HG02885 (cell line): ENCODE measurements around the gene GAA.

Source experiments
- ATAC-seq: cut with Tn5 transposase; IDR thresholded peaks from one replicate; pipeline ENCODE4 v1.9.1; 2021; ENCODE audit warnings: mild to moderate bottlenecking; ENCODE audit not compliant: unreplicated experiment, poor library complexity

The GAA gene

DNA sequence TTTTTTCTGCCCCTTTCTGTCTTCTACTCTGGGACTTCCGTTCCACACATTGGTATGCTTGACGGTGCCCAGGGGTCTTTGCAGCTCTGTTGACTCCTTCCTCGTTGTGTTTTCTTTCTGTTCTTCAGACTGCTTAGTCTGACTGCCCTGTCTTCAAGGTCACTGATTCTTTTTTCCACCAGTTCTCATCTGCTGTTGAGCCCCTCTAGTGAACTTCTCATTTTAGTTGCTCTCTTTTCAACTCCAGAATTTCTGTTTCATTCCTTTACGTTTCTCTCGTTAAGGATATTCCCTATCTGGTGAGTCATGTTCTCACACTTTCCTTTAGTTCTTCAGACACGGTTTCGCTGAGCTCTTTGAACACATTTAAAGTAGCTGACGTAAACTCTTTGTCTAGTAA, 13.8 kb downstream of the GAA start:
- no peak for ATAC-seq

DNA sequence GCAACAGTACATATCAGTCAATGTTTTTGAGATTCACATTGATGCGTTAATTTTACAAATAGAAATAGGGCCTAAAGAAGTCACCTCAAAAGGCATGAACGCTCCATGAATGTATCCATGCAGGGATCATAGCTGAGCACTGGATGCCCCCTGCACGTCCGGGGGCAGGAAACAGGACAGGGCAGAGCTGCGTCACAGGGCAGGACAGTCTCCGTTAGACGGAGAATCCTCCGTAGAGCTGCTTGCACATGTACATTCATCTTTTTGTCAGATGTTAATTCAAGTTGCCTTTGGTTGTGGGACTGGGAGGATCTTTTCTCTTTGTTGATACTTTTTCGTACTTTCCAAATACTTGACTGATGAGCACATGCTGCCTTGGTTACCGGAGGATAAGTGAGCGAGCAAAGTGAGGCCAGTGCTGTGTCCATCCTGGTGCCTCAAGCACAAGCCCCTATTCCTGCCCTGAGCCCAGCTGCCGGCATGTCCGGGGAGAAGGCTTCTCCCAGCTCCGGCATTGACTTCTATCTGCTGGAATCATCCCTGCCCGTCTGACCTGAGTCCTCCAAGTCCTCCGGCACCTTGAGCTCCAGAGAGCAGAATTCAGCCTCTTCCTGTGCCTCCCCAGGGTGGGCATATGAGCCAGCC, 15.0 kb downstream of the GAA start:
- ATAC-seq, result no peak

- no peak for ATAC-seq
Observed at GRCh38 chr17:80116921-80117380, 15.6 kb downstream of the GAA start.

GRCh38 chr17:80117491-80118401, 16.4 kb downstream of the GAA start:
- ATAC-seq, result no peak

- ATAC-seq, result no peak
Observed at GRCh38 chr17:80118601-80119270, 17.4 kb downstream of the GAA start.

GRCh38 chr17:80119271-80119791, 17.9 kb downstream of the GAA start:
- ATAC-seq, result no peak

DNA sequence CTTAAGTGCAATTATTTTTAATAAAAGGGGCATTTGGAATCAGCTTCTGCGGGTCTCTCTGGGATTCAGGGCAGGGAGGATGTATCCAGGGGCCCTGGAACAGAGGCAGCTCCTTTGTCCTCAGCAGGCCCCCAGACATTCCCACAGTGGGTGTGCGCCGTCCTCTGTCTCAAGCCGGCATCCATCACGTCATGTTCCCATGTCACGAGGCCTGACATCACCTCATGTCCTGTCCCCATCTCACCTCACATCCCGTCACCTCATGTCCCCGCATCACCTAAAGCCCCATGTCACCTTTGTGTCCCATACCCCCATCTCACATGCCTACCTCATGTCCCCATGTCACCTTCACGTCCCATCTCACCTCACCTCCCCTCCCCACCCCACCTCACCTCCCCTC, 18.5 kb downstream of the GAA start:
- no peak for ATAC-seq

DNA sequence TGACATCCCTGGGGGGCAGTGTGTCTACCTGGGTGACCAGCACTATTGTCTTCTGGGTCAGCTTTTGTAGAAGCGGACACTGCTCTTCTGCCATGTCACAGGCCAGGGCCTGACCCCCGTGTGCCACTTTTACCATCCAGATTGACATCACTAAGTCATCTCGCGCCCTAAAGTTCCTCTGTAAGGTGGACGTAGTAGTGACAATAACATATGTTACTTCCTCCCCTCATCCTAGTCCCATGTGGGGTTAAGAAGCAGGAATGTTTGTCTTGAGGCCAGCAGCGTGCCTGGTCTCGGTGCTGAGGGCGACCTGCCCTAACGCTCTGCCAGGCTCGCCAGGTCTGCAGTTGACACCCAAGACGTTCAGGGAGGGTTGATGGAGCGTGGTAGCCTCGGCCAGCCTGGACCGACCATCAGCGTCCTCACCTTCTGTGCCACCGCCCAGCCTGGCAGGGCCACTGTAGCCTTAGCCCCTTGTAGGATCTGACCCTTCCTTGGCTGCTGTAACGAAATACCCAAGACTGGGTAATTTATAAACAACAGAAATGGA, 20.7 kb downstream of the GAA start:
- ATAC-seq, result no peak

DNA sequence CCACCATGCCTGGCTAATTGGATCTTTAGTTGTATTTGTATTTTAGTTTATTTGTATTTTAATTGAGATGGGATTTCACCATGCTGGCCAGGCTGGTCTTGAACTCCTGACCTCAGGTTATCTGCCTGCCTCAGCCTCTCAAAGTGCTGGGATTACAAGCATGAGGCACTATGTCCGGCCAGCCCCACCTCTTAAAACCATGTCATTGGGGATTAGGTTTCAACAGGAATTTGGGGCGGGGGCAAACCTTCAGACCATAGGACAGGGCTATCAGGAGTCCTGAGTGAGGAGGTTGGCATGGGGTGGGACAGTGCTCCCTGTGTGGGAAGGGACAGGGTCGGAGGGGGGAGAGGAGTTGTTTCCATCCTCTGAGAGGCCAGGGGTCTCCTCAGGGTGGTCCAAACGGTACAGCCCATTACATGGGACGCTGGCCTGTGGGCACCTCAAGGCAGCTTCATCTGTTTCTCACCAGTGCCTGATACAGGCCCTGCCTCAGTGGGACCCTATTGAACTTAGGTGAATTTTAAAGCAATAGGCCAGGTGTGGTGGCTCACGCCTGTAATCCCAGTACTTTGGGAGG, 21.6 kb downstream of the GAA start:
- no peak for ATAC-seq

- no peak for ATAC-seq
Observed at GRCh38 chr17:80123791-80124190, 22.4 kb downstream of the GAA start.

- no peak for ATAC-seq
Observed at GRCh38 chr17:80124351-80124981, 23.1 kb downstream of the GAA start.

- no peak for ATAC-seq
Observed at GRCh38 chr17:80125656-80126448, 24.5 kb downstream of the GAA start.

- ATAC-seq, result no peak
Observed at GRCh38 chr17:80126449-80126715, 25.0 kb downstream of the GAA start.

GRCh38 chr17:80129006-80129565, 27.7 kb downstream of the GAA start:
- no peak for ATAC-seq

DNA sequence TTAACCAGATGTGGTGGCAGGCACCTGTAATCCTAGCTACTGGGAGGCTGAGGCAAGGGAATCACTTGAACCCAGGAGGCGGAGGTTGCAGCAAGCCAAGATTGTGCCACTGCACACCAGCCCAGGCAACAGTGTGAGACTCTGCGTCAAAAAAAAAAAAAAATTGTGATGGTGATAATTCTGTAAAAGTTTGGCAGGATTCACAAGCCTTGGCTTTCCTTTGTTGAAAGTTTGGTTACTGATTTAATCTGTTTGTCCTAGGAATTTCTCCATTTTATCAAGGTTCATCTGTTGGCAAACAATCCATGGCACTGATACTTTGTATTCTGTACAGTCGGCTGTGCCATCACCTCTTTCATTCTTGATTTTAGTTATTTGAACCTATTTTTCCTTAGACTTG, 29.6 kb downstream of the GAA start:
- no peak for ATAC-seq

- ATAC-seq, result no peak
Observed at GRCh38 chr17:80132906-80133625, 31.7 kb downstream of the GAA start.

- no peak for ATAC-seq
Observed at GRCh38 chr17:80133626-80133970, 32.2 kb downstream of the GAA start.

- ATAC-seq, result no peak
Observed at GRCh38 chr17:80137131-80137530, 35.8 kb downstream of the GAA start.
